HCT116 (cell line): ENCODE data around the gene OR51E1. TPM values are rescaled to one million over a fixed set of nuclear protein-coding genes. Genes with fewer than 3 reads are reported as not detected.

ENCODE experiments used
- ATAC-seq: fragments of 200-7000 bp; cut with Tn5 transposase; 2 replicates; pipeline ENCODE4 v1.9.1; 2020; ENCODE audit warnings: mild to moderate bottlenecking, moderate library complexity
- BruUV-seq: library from RNA; stranded (reverse); fragments of 400-500 nt; replicated peaks from 2 replicates; lab custom pipeline; 2021; lab: Mats Ljungman, UMichigan
- CTCF ChIA-PET: fragments of 300-600 bp; sonication (Branson Sonifier 250); formaldehyde crosslinking; loops from one replicate; lab custom pipeline; 2021; ENCODE audit warnings: antibody characterized with exemption; lab: Charles Lee
- POLR2A ChIA-PET: fragments of 300-600, 350-600 bp; sonication (Branson Sonifier 250); formaldehyde crosslinking; loops from one replicate; lab custom pipeline; 2021; ENCODE audit warnings: antibody characterized with exemption; lab: Charles Lee
- RAD21 ChIA-PET, 2 experiments: fragments of 300-600 bp; sonication (Branson Sonifier 250); formaldehyde crosslinking; loops; one replicate each; lab custom pipeline; 2023; ENCODE audit warnings: low total read pairs in 2 of 2; ENCODE audit not compliant: uncharacterized antibody in 2 of 2, unreplicated experiment in 2 of 2, low non-redundant PET in 1 of 2; lab: Charles Lee
- DNase-seq: peaks from one replicate; pipeline ENCODE4 v3.0.0-alpha.2; 2010; ENCODE audit warnings: low read depth, low spot score
- H2AFZ ChIP-seq: fragments of 200-600 bp; shearing (Covaris generic), sonication (generic); 2 replicates; pipeline ENCODE4 v1.6.1; 2017; ENCODE audit warnings: low read depth, mixed run types, mixed read lengths, antibody characterized with exemption, low read length; ENCODE audit not compliant: poor library complexity, severe bottlenecking
- H3K27ac ChIP-seq: 2 replicates; pipeline ENCODE4 v1.5.1; 2012; ENCODE audit warnings: low read depth, low read length
- H3K27me3 ChIP-seq: fragments of 200-600 bp; sonication (generic); 2 replicates; pipeline ENCODE4 v1.6.1; 2016; ENCODE audit warnings: mixed run types, low read length, mixed read lengths; ENCODE audit not compliant: insufficient read depth
- H3K36me3 ChIP-seq, 2 experiments: fragments of 200-500 bp in 1 of 2; fragments of 200-600 bp in 1 of 2; sonication (Bioruptor generic) in 1 of 2; sonication (generic) in 1 of 2; 2 replicates each; pipeline versions ENCODE4 v1.5.1 to v1.6.1; 2014 to 2016; ENCODE audit warnings: low read length in 2 of 2, inconsistent platforms in 1 of 2, mixed read lengths in 1 of 2, mixed run types in 1 of 2; ENCODE audit not compliant: insufficient read depth in 2 of 2, control insufficient read depth in 1 of 2
- H3K4me1 ChIP-seq, 2 experiments: fragments of 200-600 bp in 1 of 2; sonication (generic) in 1 of 2; 2 replicates each; pipeline versions ENCODE4 v1.5.1 to v1.6.1; 2012 to 2017; ENCODE audit warnings: low read length in 2 of 2, inconsistent platforms in 1 of 2, mild to moderate bottlenecking in 1 of 2, mixed read lengths in 1 of 2, mixed run types in 1 of 2, moderate library complexity in 1 of 2; ENCODE audit not compliant: insufficient read depth in 2 of 2, control insufficient read depth in 1 of 2
- H3K4me2 ChIP-seq: fragments of 200-600 bp; sonication (generic); 2 replicates; pipeline ENCODE4 v1.6.1; 2017; ENCODE audit warnings: mixed run types, low read length, mixed read lengths
- H3K4me3 ChIP-seq, 2 experiments: fragments of 200-600 bp in 1 of 2; sonication (generic) in 1 of 2; replicated peaks in 1 of 2; 2 replicates each; pipeline ENCODE4 v1.5.1; 2011 to 2016; ENCODE audit warnings: low read length in 2 of 2, control low read depth in 1 of 2, low read depth in 1 of 2, mild to moderate bottlenecking in 1 of 2, mixed read lengths in 1 of 2, mixed run types in 1 of 2
- H3K79me2 ChIP-seq: fragments of 200-600 bp; sonication (generic); 2 replicates; pipeline ENCODE4 v1.6.1; 2017; ENCODE audit warnings: mild to moderate bottlenecking, mixed run types, low read length, moderate library complexity, mixed read lengths; ENCODE audit not compliant: insufficient read depth
- H3K9ac ChIP-seq: fragments of 200-600 bp; sonication (generic); 2 replicates; pipeline ENCODE4 v1.6.1; 2016; ENCODE audit warnings: low read length, mixed read lengths
- H3K9me2 ChIP-seq: fragments of 200-600 bp; sonication (generic), shearing (Covaris generic); 2 replicates; pipeline ENCODE4 v1.6.1; 2017; ENCODE audit warnings: mixed run types, mild to moderate bottlenecking, moderate library complexity; ENCODE audit not compliant: insufficient read depth
- H3K9me3 ChIP-seq, 2 experiments: fragments of 200-500 bp in 1 of 2; fragments of 200-600 bp in 1 of 2; sonication (Bioruptor generic) in 1 of 2; sonication (generic) in 1 of 2; 2 replicates each; pipeline ENCODE4 v1.6.1; 2014 to 2017; ENCODE audit warnings: low read length in 2 of 2, mixed read lengths in 2 of 2, inconsistent platforms in 1 of 2, low read depth in 1 of 2, mild to moderate bottlenecking in 1 of 2, mixed run types in 1 of 2, moderate library complexity in 1 of 2; ENCODE audit not compliant: control insufficient read depth in 1 of 2, insufficient read depth in 1 of 2
- H4K20me1 ChIP-seq: fragments of 200-600 bp; sonication (generic), shearing (Covaris generic); 2 replicates; pipeline ENCODE4 v1.6.1; 2017; ENCODE audit warnings: mixed run types, mild to moderate bottlenecking, moderate library complexity; ENCODE audit not compliant: insufficient read depth
- ATF3 ChIP-seq: IDR thresholded peaks from 2 replicates; pipeline ENCODE4 v1.6.1; 2012
- EGR1 ChIP-seq: IDR thresholded peaks from 2 replicates; pipeline ENCODE4 v1.6.1; 2012; ENCODE audit warnings: low read depth
- EZH2 ChIP-seq: fragments of 200-600 bp; sonication (generic); IDR thresholded peaks from 2 replicates; pipeline ENCODE4 v1.6.1; 2017; ENCODE audit warnings: antibody characterized with exemption, mixed run types
- YY1 ChIP-seq: IDR thresholded peaks from 2 replicates; pipeline ENCODE4 v1.6.1; 2011; ENCODE audit warnings: low read length, low read depth, moderate library complexity, mild to moderate bottlenecking; ENCODE audit not compliant: insufficient replicate concordance; ENCODE audit errors: extremely low read depth
- intact Hi-C: fragments of 100-400 bp; cut with micrococcal nuclease; formaldehyde crosslinking; loops from 2 replicates; pipeline ENCODE4 v1.10.0; 2022
- total RNA-seq: library from RNA; stranded (reverse); gene quantifications from one replicate; pipeline ENCODE4 v1.2.1, GENCODE V29; 2021; ENCODE audit not compliant: unreplicated experiment

The OR51E1 gene
- total RNA-seq, 1 experiment from 2014 or later = not detected

- no peak overlapping the region for H3K9ac ChIP-seq
- ATAC-seq (no peak), DNase-seq (no peak)
- no peaks in the 10 kb centered on the region for H3K9me3 ChIP-seq
- H3K27ac ChIP-seq = no peak overlapping the region
- no TSS peak for BruUV-seq
- intact Hi-C loops = no loop called here
- CTCF ChIA-PET = no interaction called here
- H3K4me2 ChIP-seq = no peak overlapping the region
- POLR2A ChIA-PET = no interaction called here
- no peaks in the 10 kb centered on the region for H3K79me2 ChIP-seq
- RAD21 ChIA-PET = no interaction called here
- no peaks in the 10 kb centered on the region for H3K9me2 ChIP-seq
- H3K4me3 ChIP-seq = no peak overlapping the region
- TF ChIP-seq EGR1 (no peak), YY1 (no peak), ATF3 (no peak)
- H2AFZ ChIP-seq = no peak overlapping the region
- H3K36me3 ChIP-seq = no peaks in the 10 kb centered on the region
- no peaks in the 10 kb centered on the region for H3K4me1 ChIP-seq
- H3K27me3 ChIP-seq = peaks cover 60% of the 10 kb centered on the region
- H4K20me1 ChIP-seq = no peaks in the 10 kb centered on the region
These were observed 4.0 kb downstream of the OR51E1 start for GRCh38 chr11:4647766-4648165.

- no peak for ATAC-seq
- intact Hi-C loops = no loop called here
- BruUV-seq = no TSS peak
These were observed 11.0 kb downstream of the OR51E1 start for GRCh38 chr11:4654635-4655369.

More at GRCh38 chr11:4654635-4655369, 11.0 kb downstream of the OR51E1 start:
- RAD21 ChIA-PET = no interaction called here
- Histone ChIP-seq H3K4me3 (no peak overlapping the region), H3K27me3 (peaks cover 58% of the 10 kb centered on the region), H3K4me2 (no peak overlapping the region), H3K9ac (no peak overlapping the region), H2AFZ (no peak overlapping the region), H3K4me1 (no peaks in the 10 kb centered on the region), H3K9me2 (no peaks in the 10 kb centered on the region), H3K27ac (no peak overlapping the region), H3K36me3 (no peaks in the 10 kb centered on the region), H4K20me1 (no peaks in the 10 kb centered on the region), H3K79me2 (no peaks in the 10 kb centered on the region), H3K9me3 (no peaks in the 10 kb centered on the region)
- no peak for TF ChIP-seq EZH2
- no peak for DNase-seq
- CTCF ChIA-PET = no interaction called here
- POLR2A ChIA-PET = no interaction called here
